ENCODE results near the gene CCDC107. TPM values are rescaled to one million over a fixed set of nuclear protein-coding genes. Genes with fewer than 3 reads are reported as not detected.

Gene CCDC107
- total and polyA plus RNA-seq, 8 donors: 13.8 to 84.7 (median 23.0) TPM

DNA sequence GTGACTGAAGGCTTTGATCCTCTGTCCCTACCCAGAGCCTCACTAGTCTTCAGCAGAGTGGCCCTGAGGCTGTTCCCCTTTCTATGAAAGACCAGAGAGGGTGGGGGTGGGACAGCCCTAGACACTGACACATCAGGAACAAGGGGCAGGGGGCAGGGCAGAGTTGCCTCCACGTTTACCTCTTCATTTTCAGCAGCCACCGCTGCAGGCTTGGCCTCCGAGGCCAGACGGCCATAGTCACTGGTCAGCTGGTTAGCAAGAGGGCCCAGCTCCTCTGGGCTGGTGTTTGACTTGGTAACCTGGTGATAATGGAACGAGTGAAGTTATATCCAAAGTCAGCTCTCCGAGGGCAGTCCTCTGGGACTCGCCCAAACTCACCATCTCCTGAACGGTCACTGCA is 47.3 kb downstream of the CCDC107 start:
- WGBS, 2 donors: 76% methylated on average over 8 of the region's 8 CpGs
- Histone ChIP-seq H3K27ac (no peak overlapping the region), H3K27me3 (no peaks in the 10 kb centered on the region), H3K4me3 (no peak overlapping the region), H3K36me3 (peaks cover 10 to 91% (median 64%) of the 10 kb centered on the region in 3 donors), H3K4me1 (no peaks in the 10 kb centered on the region), H3K9me3 (no peaks in the 10 kb centered on the region)
- no peak for ATAC-seq
- no peak for FAIRE-seq
- intact Hi-C loops (cut with DNase I): loop anchor here in 1 of 3 donors (10.0 kb wide), 1 partner anchor 61 kb away; no protein-coding TSS in a partner anchor
- DNase-seq: no peak
- no peak for TF ChIP-seq CTCF (IDR thresholded peaks at IDR 0.05)

DNA sequence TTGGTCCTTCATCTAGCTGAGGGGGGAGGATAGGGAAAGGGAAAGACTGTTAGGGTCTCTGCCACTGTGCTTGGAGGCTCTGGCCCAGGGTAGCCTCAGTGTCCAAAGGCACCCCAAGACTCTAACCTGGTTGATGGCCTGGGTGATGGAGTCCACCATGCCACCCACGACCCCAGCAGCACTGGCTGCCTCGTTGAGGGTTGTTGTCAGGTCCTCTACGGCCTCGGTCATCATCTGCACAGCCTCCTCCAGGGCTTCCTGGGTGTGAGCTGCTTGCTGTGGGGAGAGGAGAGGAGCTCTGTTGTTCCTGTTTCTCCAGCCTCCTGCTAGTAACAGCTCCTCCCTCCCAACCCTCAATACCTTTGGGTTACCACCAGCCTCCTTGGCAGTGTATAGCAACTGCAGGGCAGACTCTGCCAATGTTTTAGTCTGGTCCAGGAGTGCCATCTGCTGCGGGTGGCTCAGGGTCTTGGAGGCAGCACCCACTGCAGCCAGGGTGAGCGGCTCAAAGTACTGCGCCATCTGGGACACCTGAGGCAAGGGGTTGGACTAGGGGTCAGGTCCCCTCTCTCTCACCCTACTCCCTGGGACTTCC is 47.8 kb downstream of the CCDC107 start:
- H3K27ac ChIP-seq: no peak overlapping the region
- intact Hi-C loops (cut with DNase I): loop anchor here in 1 of 3 donors (10.0 kb wide), 1 partner anchor 61 kb away; no protein-coding TSS in a partner anchor
- H3K4me3 ChIP-seq: no peak overlapping the region
- TF ChIP-seq CTCF (IDR thresholded peaks at IDR 0.05): no peak
- 94 to 96% methylated on average over 7 of the region's 7 CpGs for WGBS, 2 donors
- no peaks in the 10 kb centered on the region for H3K4me1 ChIP-seq
- H3K27me3 ChIP-seq: no peaks in the 10 kb centered on the region
- ATAC-seq: peak in 1 of 4 donors; percentile 6
- no peaks in the 10 kb centered on the region for H3K9me3 ChIP-seq
- no peak for DNase-seq
- FAIRE-seq: no peak
- H3K36me3 ChIP-seq: peaks cover 12 to 91% (median 66%) of the 10 kb centered on the region in 3 donors

- no peak for TF ChIP-seq CTCF (IDR thresholded peaks at IDR 0.05)
Measured at GRCh38 chr9:35706951-35707350, 48.9 kb downstream of the CCDC107 start.

GRCh38 chr9:35708146-35708545 is 50.1 kb downstream of the CCDC107 start:
- ATAC-seq (no peak), DNase-seq (no peak), FAIRE-seq (no peak)
- H3K36me3 ChIP-seq: peaks cover 16 to 90% (median 62%) of the 10 kb centered on the region in 3 donors
- H3K27ac ChIP-seq: no peak overlapping the region
- TF ChIP-seq CTCF (IDR thresholded peaks at IDR 0.05): no peak
- H3K4me1 ChIP-seq: no peaks in the 10 kb centered on the region
- no peak overlapping the region for H3K4me3 ChIP-seq
- 95 to 96% methylated on average over 4 of the region's 4 CpGs for WGBS, 2 donors
- intact Hi-C loops (cut with DNase I): loop anchor here in 1 of 3 donors (10.0 kb wide), 1 partner anchor 63 kb away; no protein-coding TSS in a partner anchor
- H3K9me3 ChIP-seq: no peaks in the 10 kb centered on the region
- H3K27me3 ChIP-seq: no peaks in the 10 kb centered on the region

More at GRCh38 chr9:35706951-35707350, 48.9 kb downstream of the CCDC107 start:
- H3K4me1 ChIP-seq: no peaks in the 10 kb centered on the region
- no peaks in the 10 kb centered on the region for H3K27me3 ChIP-seq
- H3K27ac ChIP-seq: no peak overlapping the region
- 83 to 84% methylated on average over 10 of the region's 10 CpGs for WGBS, 2 donors
- no peak for ATAC-seq
- no peak for FAIRE-seq
- H3K4me3 ChIP-seq: no peak overlapping the region
- no peaks in the 10 kb centered on the region for H3K9me3 ChIP-seq
- intact Hi-C loops (cut with DNase I): loop anchor here in 1 of 3 donors (10.0 kb wide), 1 partner anchor 62 kb away; no protein-coding TSS in a partner anchor
- H3K36me3 ChIP-seq: peaks cover 12 to 91% (median 73%) of the 10 kb centered on the region in 3 donors
- no peak for DNase-seq
